ENCODE results near the gene CSPG5.

- TF ChIP-seq POLR2AphosphoS5 (IDR thresholded peaks at IDR 0.05; ENCODE audit: low read depth, low read length), result no peak
- no peak for TF ChIP-seq POLR2A (IDR thresholded peaks at IDR 0.05; ENCODE audit: low read depth, low read length)
- no peak for TF ChIP-seq TAF1 (IDR thresholded peaks at IDR 0.05; ENCODE audit: borderline replicate concordance, low read depth, low read length)
Observed at GRCh38 chr3:47580481-47580880, 1.8 kb upstream of the CSPG5 start.
